Measurements from ENCODE around the gene PARN.
"Not testable (repeated sequence)": the region's sequence is repeated elsewhere in the genome, so short reads cannot be mapped to it uniquely, and the experiment has no call there.

Gene PARN

GRCh38 chr16:14608604-14609003 is 21.5 kb downstream of the PARN start:
- Histone ChIP-seq H3K27ac (ENCODE audit: low read depth, low read length) (no peak overlapping the region), H3K79me2 (ENCODE audit: control insufficient read depth, insufficient read depth, low read length, unreplicated experiment) (no peaks in the 10 kb centered on the region), H3K4me1 (ENCODE audit: control insufficient read depth, insufficient read depth, low read length, unreplicated experiment) (no peaks in the 10 kb centered on the region), H3K4me3 (ENCODE audit: low read depth, low read length) (no peak overlapping the region), H3K27me3 (ENCODE audit: insufficient read depth, low read length) (no peaks in the 10 kb centered on the region), H2AFZ (ENCODE audit: low read length, unreplicated experiment) (no peak overlapping the region), H3K36me3 (ENCODE audit: insufficient read depth, low read length) (peaks cover 20% of the 10 kb centered on the region)

- no peaks in the 10 kb centered on the region for H3K79me2 ChIP-seq (ENCODE audit: control insufficient read depth, insufficient read depth, low read length, unreplicated experiment)
- no peaks in the 10 kb centered on the region for H3K4me1 ChIP-seq (ENCODE audit: control insufficient read depth, insufficient read depth, low read length, unreplicated experiment)
- H3K36me3 ChIP-seq (ENCODE audit: insufficient read depth, low read length): peaks cover 22% of the 10 kb centered on the region
- H3K27me3 ChIP-seq (ENCODE audit: insufficient read depth, low read length): no peaks in the 10 kb centered on the region
- H3K4me3 ChIP-seq (ENCODE audit: low read depth, low read length): no peak overlapping the region
- no peak overlapping the region for H3K27ac ChIP-seq (ENCODE audit: low read depth, low read length)
- H2AFZ ChIP-seq (ENCODE audit: low read length, unreplicated experiment): no peak overlapping the region
Observed at GRCh38 chr16:14608111-14608566, 21.9 kb downstream of the PARN start.

GRCh38 chr16:14606102-14606501 is 24.0 kb downstream of the PARN start:
- H3K4me3 ChIP-seq (ENCODE audit: low read depth, low read length): no peak overlapping the region

GRCh38 chr16:14602443-14602963 is 27.6 kb downstream of the PARN start:
- H3K36me3 ChIP-seq (ENCODE audit: insufficient read depth, low read length): peaks cover 19% of the 10 kb centered on the region
- no peak overlapping the region for H3K4me3 ChIP-seq (ENCODE audit: low read depth, low read length)
- no peaks in the 10 kb centered on the region for H3K79me2 ChIP-seq (ENCODE audit: control insufficient read depth, insufficient read depth, low read length, unreplicated experiment)
- H3K27ac ChIP-seq (ENCODE audit: low read depth, low read length): no peak overlapping the region
- no peak overlapping the region for H2AFZ ChIP-seq (ENCODE audit: low read length, unreplicated experiment)
- H3K27me3 ChIP-seq (ENCODE audit: insufficient read depth, low read length): no peaks in the 10 kb centered on the region
- no peaks in the 10 kb centered on the region for H3K4me1 ChIP-seq (ENCODE audit: control insufficient read depth, insufficient read depth, low read length, unreplicated experiment)

More at GRCh38 chr16:14606102-14606501, 24.0 kb downstream of the PARN start:
- Histone ChIP-seq H3K79me2 (ENCODE audit: control insufficient read depth, insufficient read depth, low read length, unreplicated experiment) (no peaks in the 10 kb centered on the region), H3K36me3 (ENCODE audit: insufficient read depth, low read length) (peaks cover 24% of the 10 kb centered on the region), H3K27me3 (ENCODE audit: insufficient read depth, low read length) (no peaks in the 10 kb centered on the region), H3K27ac (ENCODE audit: low read depth, low read length) (no peak overlapping the region), H2AFZ (ENCODE audit: low read length, unreplicated experiment) (no peak overlapping the region), H3K4me1 (ENCODE audit: control insufficient read depth, insufficient read depth, low read length, unreplicated experiment) (no peaks in the 10 kb centered on the region)

GRCh38 chr16:14600164-14600563 is 29.9 kb downstream of the PARN start:
- H3K27me3 ChIP-seq (ENCODE audit: insufficient read depth, low read length): no peaks in the 10 kb centered on the region
- H3K4me3 ChIP-seq (ENCODE audit: low read depth, low read length): no peak overlapping the region
- H3K36me3 ChIP-seq (ENCODE audit: insufficient read depth, low read length): peaks cover 19% of the 10 kb centered on the region
- no peak overlapping the region for H3K27ac ChIP-seq (ENCODE audit: low read depth, low read length)
- H3K4me1 ChIP-seq (ENCODE audit: control insufficient read depth, insufficient read depth, low read length, unreplicated experiment): no peaks in the 10 kb centered on the region
- no peaks in the 10 kb centered on the region for H3K79me2 ChIP-seq (ENCODE audit: control insufficient read depth, insufficient read depth, low read length, unreplicated experiment)
- no peak overlapping the region for H2AFZ ChIP-seq (ENCODE audit: low read length, unreplicated experiment)

GRCh38 chr16:14586637-14587305 is 43.3 kb downstream of the PARN start:
- Histone ChIP-seq H3K4me3 (ENCODE audit: low read depth, low read length) (no peak overlapping the region), H3K4me1 (ENCODE audit: control insufficient read depth, insufficient read depth, low read length, unreplicated experiment) (no peaks in the 10 kb centered on the region), H3K27me3 (ENCODE audit: insufficient read depth, low read length) (no peaks in the 10 kb centered on the region), H2AFZ (ENCODE audit: low read length, unreplicated experiment) (no peak overlapping the region), H3K79me2 (ENCODE audit: control insufficient read depth, insufficient read depth, low read length, unreplicated experiment) (no peaks in the 10 kb centered on the region), H3K27ac (ENCODE audit: low read depth, low read length) (no peak overlapping the region), H3K36me3 (ENCODE audit: insufficient read depth, low read length) (peaks cover 21% of the 10 kb centered on the region)

- H3K4me1 ChIP-seq (ENCODE audit: control insufficient read depth, insufficient read depth, low read length, unreplicated experiment): peaks cover 10% of the 10 kb centered on the region
- peaks cover 29% of the 10 kb centered on the region for H3K36me3 ChIP-seq (ENCODE audit: insufficient read depth, low read length)
- H3K27ac ChIP-seq (ENCODE audit: low read depth, low read length): no peak overlapping the region
- no peak overlapping the region for H2AFZ ChIP-seq (ENCODE audit: low read length, unreplicated experiment)
- H3K4me3 ChIP-seq (ENCODE audit: low read depth, low read length): no peak overlapping the region
- H3K27me3 ChIP-seq (ENCODE audit: insufficient read depth, low read length): no peaks in the 10 kb centered on the region
- H3K79me2 ChIP-seq (ENCODE audit: control insufficient read depth, insufficient read depth, low read length, unreplicated experiment): no peaks in the 10 kb centered on the region
Observed at GRCh38 chr16:14585287-14585686, 44.8 kb downstream of the PARN start.

GRCh38 chr16:14580926-14581325 is 49.1 kb downstream of the PARN start:
- H3K36me3 ChIP-seq (ENCODE audit: insufficient read depth, low read length): peaks cover 43% of the 10 kb centered on the region
- not testable (repeated sequence) for H3K27me3 ChIP-seq (ENCODE audit: insufficient read depth, low read length); H2AFZ ChIP-seq (ENCODE audit: low read length, unreplicated experiment); H3K4me3 ChIP-seq (ENCODE audit: low read depth, low read length); H3K79me2 ChIP-seq (ENCODE audit: control insufficient read depth, insufficient read depth, low read length, unreplicated experiment)
- peaks cover 17% of the 10 kb centered on the region for H3K4me1 ChIP-seq (ENCODE audit: control insufficient read depth, insufficient read depth, low read length, unreplicated experiment)
- peak overlapping the region; percentile 44 for H3K27ac ChIP-seq (ENCODE audit: low read depth, low read length)

GRCh38 chr16:14579266-14579665 is 50.8 kb downstream of the PARN start:
- Histone ChIP-seq H3K27ac (ENCODE audit: low read depth, low read length) (peak overlapping the region; percentile 46), H3K4me3 (ENCODE audit: low read depth, low read length) (no peak overlapping the region), H3K4me1 (ENCODE audit: control insufficient read depth, insufficient read depth, low read length, unreplicated experiment) (peaks cover 17% of the 10 kb centered on the region), H3K27me3 (ENCODE audit: insufficient read depth, low read length) (no peaks in the 10 kb centered on the region), H2AFZ (ENCODE audit: low read length, unreplicated experiment) (no peak overlapping the region), H3K79me2 (ENCODE audit: control insufficient read depth, insufficient read depth, low read length, unreplicated experiment) (no peaks in the 10 kb centered on the region), H3K36me3 (ENCODE audit: insufficient read depth, low read length) (peaks cover 52% of the 10 kb centered on the region)

- Histone ChIP-seq H3K79me2 (ENCODE audit: control insufficient read depth, insufficient read depth, low read length, unreplicated experiment) (no peaks in the 10 kb centered on the region), H2AFZ (ENCODE audit: low read length, unreplicated experiment) (no peak overlapping the region), H3K36me3 (ENCODE audit: insufficient read depth, low read length) (peaks cover 47% of the 10 kb centered on the region), H3K4me3 (ENCODE audit: low read depth, low read length) (no peak overlapping the region), H3K4me1 (ENCODE audit: control insufficient read depth, insufficient read depth, low read length, unreplicated experiment) (peaks cover 17% of the 10 kb centered on the region), H3K27ac (ENCODE audit: low read depth, low read length) (no peak overlapping the region), H3K27me3 (ENCODE audit: insufficient read depth, low read length) (no peaks in the 10 kb centered on the region)
Observed at GRCh38 chr16:14576532-14576931, 53.5 kb downstream of the PARN start.

- Histone ChIP-seq H3K4me3 (ENCODE audit: low read depth, low read length) (no peak overlapping the region), H3K36me3 (ENCODE audit: insufficient read depth, low read length) (peaks cover 42% of the 10 kb centered on the region), H3K79me2 (ENCODE audit: control insufficient read depth, insufficient read depth, low read length, unreplicated experiment) (no peaks in the 10 kb centered on the region), H3K27me3 (ENCODE audit: insufficient read depth, low read length) (no peaks in the 10 kb centered on the region), H3K27ac (ENCODE audit: low read depth, low read length) (no peak overlapping the region), H3K4me1 (ENCODE audit: control insufficient read depth, insufficient read depth, low read length, unreplicated experiment) (peaks cover 13% of the 10 kb centered on the region), H2AFZ (ENCODE audit: low read length, unreplicated experiment) (no peak overlapping the region)
Observed at GRCh38 chr16:14576069-14576468, 54.0 kb downstream of the PARN start.
